Subcutaneous adipose tissue (tissue), 4 donors: ENCODE measurements around the gene IL17RA. TPM values are rescaled to one million over a fixed set of nuclear protein-coding genes. Genes with fewer than 3 reads are reported as not detected.

Source experiments
- CTCF ChIP-seq: fragments of 450-650 bp; IDR thresholded peaks from one replicate; pipeline ENCODE4 v1.5.1; 2016; ENCODE audit warnings: low read depth, mild to moderate bottlenecking, control low read depth, antibody characterized with exemption, moderate library complexity
- total RNA-seq, 4 donors: library from RNA; depleted of rRNA; stranded (reverse); fragments of >200 nt; gene quantifications; one replicate each; pipeline ENCODE4 v1.1.0, GENCODE V29; 2016

Gene IL17RA
- total RNA-seq, 4 donors from 2014 or later: 17.9 to 30.3 (median 26.2) TPM

- no peak for TF ChIP-seq CTCF
Observed at GRCh38 chr22:17104336-17104935, 19.6 kb downstream of the IL17RA start.

GRCh38 chr22:17105143-17106129 is 20.6 kb downstream of the IL17RA start:
- TF ChIP-seq CTCF: no peak

- TF ChIP-seq CTCF: no peak
Observed at GRCh38 chr22:17106161-17106784, 21.5 kb downstream of the IL17RA start.

- TF ChIP-seq CTCF: no peak
Observed at GRCh38 chr22:17106785-17107546, 22.2 kb downstream of the IL17RA start.

- no peak for TF ChIP-seq CTCF
Observed at GRCh38 chr22:17107547-17107810, 22.7 kb downstream of the IL17RA start.

- TF ChIP-seq CTCF: no peak
Observed at GRCh38 chr22:17108256-17109112, 23.7 kb downstream of the IL17RA start.
